ENCODE results near the gene GSN. TPM values are rescaled to one million over a fixed set of nuclear protein-coding genes. Genes with fewer than 3 reads are reported as not detected.
A peak's percentile ranks its signal among the peaks of the same experiment; 100 is the strongest.

GSN gene
- polyA plus RNA-seq, 3 donors from 2014 or later, result 199 to 325 (median 226) TPM

GRCh38 chr9:121271368-121272341, 3.7 kb downstream of the GSN start:
- peak; percentile 31 to 45 (median 41) for DNase-seq
- H3K27ac Mint-ChIP-seq, result peak overlapping the region; percentile 74 to 87 (median 80)

GRCh38 chr9:121272401-121272948, 4.5 kb downstream of the GSN start:
- H3K9me3 Mint-ChIP-seq, result no peaks in the 10 kb centered on the region
- peaks cover 1 to 12% (median 4%) of the 10 kb centered on the region in 3 donors for H3K27me3 Mint-ChIP-seq (ENCODE audit: low read depth in 3 of 3)
- DNase-seq, result no peak
- H3K27ac Mint-ChIP-seq, result peak overlapping the region; percentile 74 to 87 (median 80)
- H3K36me3 Mint-ChIP-seq, result no peaks in the 10 kb centered on the region
- peaks cover 56 to 74% of the 10 kb centered on the region in 2 donors for H3K4me1 Mint-ChIP-seq
- peak overlapping the region; percentile 85 to 94 (median 91) for H3K4me3 Mint-ChIP-seq

More at GRCh38 chr9:121271368-121272341, 3.7 kb downstream of the GSN start:
- Mint-ChIP-seq H3K9me3 (no peaks in the 10 kb centered on the region), H3K4me3 (peak overlapping the region; percentile 85 to 94 (median 91)), H3K27me3 (ENCODE audit: low read depth in 3 of 3) (peaks cover 1 to 15% (median 6%) of the 10 kb centered on the region in 3 donors), H3K36me3 (no peaks in the 10 kb centered on the region), H3K4me1 (peaks cover 59 to 73% of the 10 kb centered on the region in 2 donors)

- peaks cover 52 to 78% of the 10 kb centered on the region in 2 donors for H3K4me1 Mint-ChIP-seq
- peaks cover 0 to 10% (median 1%) of the 10 kb centered on the region in 3 donors for H3K27me3 Mint-ChIP-seq (ENCODE audit: low read depth in 3 of 3)
- peak overlapping the region in 2 of 5 donors; percentile 21 to 28 for H3K4me3 Mint-ChIP-seq
- H3K9me3 Mint-ChIP-seq, result no peaks in the 10 kb centered on the region
- no peak for DNase-seq
- H3K36me3 Mint-ChIP-seq, result no peaks in the 10 kb centered on the region
- peak overlapping the region; percentile 30 to 80 (median 67) for H3K27ac Mint-ChIP-seq
These were observed 5.3 kb downstream of the GSN start for GRCh38 chr9:121273064-121273775.

- Mint-ChIP-seq H3K27ac (no peak overlapping the region), H3K36me3 (no peaks in the 10 kb centered on the region), H3K4me1 (peaks cover 49 to 79% of the 10 kb centered on the region in 2 donors), H3K4me3 (no peak overlapping the region), H3K9me3 (no peaks in the 10 kb centered on the region), H3K27me3 (ENCODE audit: low read depth in 3 of 3) (peaks cover 0 to 4% (median 0%) of the 10 kb centered on the region in 3 donors)
- no peak for DNase-seq
These were observed 6.9 kb downstream of the GSN start for GRCh38 chr9:121274851-121275250.

GRCh38 chr9:121275781-121276658, 8.1 kb downstream of the GSN start:
- Mint-ChIP-seq H3K36me3 (no peaks in the 10 kb centered on the region), H3K4me1 (peaks cover 39 to 75% of the 10 kb centered on the region in 2 donors), H3K4me3 (no peak overlapping the region), H3K9me3 (no peaks in the 10 kb centered on the region), H3K27me3 (ENCODE audit: low read depth in 3 of 3) (peaks cover 0 to 3% (median 0%) of the 10 kb centered on the region in 3 donors), H3K27ac (no peak overlapping the region)
- DNase-seq, result no peak

- Mint-ChIP-seq H3K36me3 (peaks cover 0 to 4% (median 4%) of the 10 kb centered on the region in 3 donors), H3K4me1 (peaks cover 31 to 75% of the 10 kb centered on the region in 2 donors)
These were observed 9.1 kb downstream of the GSN start for GRCh38 chr9:121277026-121277425.

GRCh38 chr9:121277518-121278295, 9.7 kb downstream of the GSN start:
- no peak for DNase-seq
- Mint-ChIP-seq H3K27ac (peak overlapping the region in 1 of 6 donors; percentile 3), H3K4me1 (peaks cover 24 to 68% of the 10 kb centered on the region in 2 donors), H3K9me3 (no peaks in the 10 kb centered on the region), H3K4me3 (no peak overlapping the region), H3K36me3 (peaks cover 0 to 4% (median 4%) of the 10 kb centered on the region in 3 donors), H3K27me3 (ENCODE audit: low read depth in 3 of 3) (peaks cover 0 to 3% (median 1%) of the 10 kb centered on the region in 3 donors)

More at GRCh38 chr9:121277026-121277425, 9.1 kb downstream of the GSN start:
- DNase-seq, result no peak
- H3K27me3 Mint-ChIP-seq (ENCODE audit: low read depth in 3 of 3), result peaks cover 0 to 3% (median 0%) of the 10 kb centered on the region in 3 donors
- no peak overlapping the region for H3K4me3 Mint-ChIP-seq
- no peaks in the 10 kb centered on the region for H3K9me3 Mint-ChIP-seq
- H3K27ac Mint-ChIP-seq, result peak overlapping the region in 1 of 6 donors; percentile 3

GRCh38 chr9:121278477-121279261, 10.7 kb downstream of the GSN start:
- H3K27ac Mint-ChIP-seq, result peak overlapping the region in 2 of 6 donors; percentile 63 to 70

GRCh38 chr9:121279776-121280388, 11.9 kb downstream of the GSN start:
- no peak for DNase-seq
- Mint-ChIP-seq H3K36me3 (peaks cover 3 to 18% (median 7%) of the 10 kb centered on the region in 3 donors), H3K9me3 (no peaks in the 10 kb centered on the region), H3K27ac (no peak overlapping the region), H3K4me1 (peaks cover 23 to 58% of the 10 kb centered on the region in 2 donors), H3K27me3 (ENCODE audit: low read depth in 3 of 3) (peaks cover 0 to 7% (median 2%) of the 10 kb centered on the region in 3 donors), H3K4me3 (no peak overlapping the region)

More at GRCh38 chr9:121278477-121279261, 10.7 kb downstream of the GSN start:
- peaks cover 21 to 60% of the 10 kb centered on the region in 2 donors for H3K4me1 Mint-ChIP-seq
- H3K36me3 Mint-ChIP-seq, result peaks cover 3 to 8% (median 4%) of the 10 kb centered on the region in 3 donors
- DNase-seq, result peak; percentile 36 to 43 (median 38)
- no peaks in the 10 kb centered on the region for H3K9me3 Mint-ChIP-seq
- peaks cover 0 to 5% (median 2%) of the 10 kb centered on the region in 3 donors for H3K27me3 Mint-ChIP-seq (ENCODE audit: low read depth in 3 of 3)
- peak overlapping the region in 1 of 5 donors; percentile 56 for H3K4me3 Mint-ChIP-seq

- peaks cover 29 to 67% of the 10 kb centered on the region in 2 donors for H3K4me1 Mint-ChIP-seq
- H3K9me3 Mint-ChIP-seq, result no peaks in the 10 kb centered on the region
- no peak for DNase-seq
- peak overlapping the region in 2 of 6 donors; percentile 12 to 18 for H3K27ac Mint-ChIP-seq
- peaks cover 3 to 18% (median 8%) of the 10 kb centered on the region in 3 donors for H3K36me3 Mint-ChIP-seq
- H3K27me3 Mint-ChIP-seq (ENCODE audit: low read depth in 3 of 3), result peaks cover 0 to 7% (median 2%) of the 10 kb centered on the region in 3 donors
- no peak overlapping the region for H3K4me3 Mint-ChIP-seq
These were observed 13.0 kb downstream of the GSN start for GRCh38 chr9:121280715-121281613.

Data from immature natural killer cell (primary cell).